H9 (cell line): ENCODE measurements around the gene ADGRL3. TPM values are rescaled to one million over a fixed set of nuclear protein-coding genes. Genes with fewer than 3 reads are reported as not detected.
A peak's percentile ranks its signal among the peaks of the same experiment; 100 is the strongest.

Experiments used
- DNase-seq: peaks from one replicate; pipeline ENCODE4 v3.0.0-alpha.2; 2017
- H2AFZ ChIP-seq: one replicate; pipeline ENCODE4 v1.6.1; 2013; ENCODE audit warnings: mild to moderate bottlenecking, low read length, control low read depth, moderate library complexity
- H2AK5ac ChIP-seq: 2 replicates; pipeline ENCODE4 v1.6.1; 2013; ENCODE audit warnings: low read length, control low read depth, mixed read lengths; ENCODE audit not compliant: insufficient read length
- H2BK120ac ChIP-seq: one replicate; pipeline ENCODE4 v1.6.1; 2013; ENCODE audit warnings: low read depth, mild to moderate bottlenecking, low read length, control low read depth, inconsistent platforms; ENCODE audit not compliant: poor library complexity, severe bottlenecking
- H2BK12ac ChIP-seq: 2 replicates; pipeline ENCODE4 v1.6.1; 2013; ENCODE audit warnings: low read length, control low read depth, mixed read lengths, low read depth; ENCODE audit not compliant: insufficient read length
- H2BK15ac ChIP-seq: 2 replicates; pipeline ENCODE4 v1.6.1; 2013; ENCODE audit warnings: low read depth, low read length, control low read depth
- H2BK20ac ChIP-seq: one replicate; pipeline ENCODE4 v1.6.1; 2013; ENCODE audit warnings: low read depth, mild to moderate bottlenecking, low read length, control low read depth, inconsistent platforms; ENCODE audit not compliant: poor library complexity, severe bottlenecking
- H2BK5ac ChIP-seq: 2 replicates; pipeline ENCODE4 v1.6.1; 2013; ENCODE audit warnings: low read length, control low read depth, mixed read lengths; ENCODE audit not compliant: insufficient read length
- H3K14ac ChIP-seq: 2 replicates; pipeline ENCODE4 v1.6.1; 2013; ENCODE audit warnings: low read length, control low read depth; ENCODE audit not compliant: insufficient read depth
- H3K18ac ChIP-seq: 2 replicates; pipeline ENCODE4 v1.6.1; 2013; ENCODE audit warnings: low read depth, mild to moderate bottlenecking, mixed read lengths, low read length, control low read depth; ENCODE audit not compliant: insufficient read length
- H3K23ac ChIP-seq: 2 replicates; pipeline ENCODE4 v1.6.1; 2013; ENCODE audit warnings: low read length, control low read depth, mixed read lengths, low read depth; ENCODE audit not compliant: insufficient read length
- H3K23me2 ChIP-seq: 2 replicates; pipeline ENCODE4 v1.6.1; 2013; ENCODE audit warnings: low read depth, mild to moderate bottlenecking, mixed read lengths, low read length, control low read depth; ENCODE audit not compliant: insufficient read length, poor library complexity, severe bottlenecking
- H3K27ac ChIP-seq: 2 replicates; pipeline ENCODE4 v1.5.1; 2013; ENCODE audit warnings: low read length, control low read depth, mixed read lengths, low read depth; ENCODE audit not compliant: insufficient read length
- H3K27me3 ChIP-seq: 2 replicates; pipeline ENCODE4 v1.6.1; 2013; ENCODE audit warnings: low read length, control low read depth, inconsistent platforms; ENCODE audit not compliant: insufficient read depth
- H3K4ac ChIP-seq: 2 replicates; pipeline ENCODE4 v1.6.1; 2013; ENCODE audit warnings: low read depth, mild to moderate bottlenecking, control low read depth, inconsistent platforms, low read length, moderate library complexity
- H3K4me1 ChIP-seq: 2 replicates; pipeline ENCODE4 v1.6.1; 2013; ENCODE audit warnings: low read length, control low read depth, inconsistent platforms; ENCODE audit not compliant: insufficient read depth
- H3K4me2 ChIP-seq: 2 replicates; pipeline ENCODE4 v1.6.1; 2013; ENCODE audit warnings: low read length, control low read depth, mixed read lengths; ENCODE audit not compliant: insufficient read length, insufficient read depth
- H3K56ac ChIP-seq: 2 replicates; pipeline ENCODE4 v1.6.1; 2013; ENCODE audit warnings: low read depth, mild to moderate bottlenecking, mixed read lengths, low read length, control low read depth; ENCODE audit not compliant: insufficient read length
- H3K79me1 ChIP-seq: 2 replicates; pipeline ENCODE4 v1.6.1; 2013; ENCODE audit warnings: low read depth, mild to moderate bottlenecking, moderate library complexity, low read length, control low read depth, inconsistent platforms; ENCODE audit not compliant: insufficient read depth, poor library complexity, severe bottlenecking
- H3K79me2 ChIP-seq: 2 replicates; pipeline ENCODE4 v1.6.1; 2013; ENCODE audit warnings: low read length, control low read depth, inconsistent platforms; ENCODE audit not compliant: insufficient read depth
- H3K9ac ChIP-seq: 2 replicates; pipeline ENCODE4 v1.6.1; 2013; ENCODE audit warnings: low read length, control low read depth, mixed read lengths; ENCODE audit not compliant: insufficient read length; ENCODE audit errors: extremely low read depth
- H3K9me3 ChIP-seq: one replicate; pipeline ENCODE4 v1.6.1; 2013; ENCODE audit warnings: low read depth, low read length, inconsistent platforms; ENCODE audit not compliant: control insufficient read depth
- H3T11ph ChIP-seq: one replicate; pipeline ENCODE4 v1.6.1; 2013; ENCODE audit warnings: mild to moderate bottlenecking, low read length, control low read depth, inconsistent platforms
- H4K20me1 ChIP-seq: one replicate; pipeline ENCODE4 v1.6.1; 2013; ENCODE audit not compliant: control insufficient read depth, insufficient read length, insufficient read depth
- H4K5ac ChIP-seq: 2 replicates; pipeline ENCODE4 v1.6.1; 2013; ENCODE audit warnings: low read depth, mild to moderate bottlenecking, mixed read lengths, low read length, control low read depth; ENCODE audit not compliant: insufficient read length
- H4K8ac ChIP-seq: replicated peaks from 2 replicates; pipeline ENCODE4 v1.6.1; 2013; ENCODE audit warnings: low read length, control low read depth, mixed read lengths, low read depth; ENCODE audit not compliant: insufficient read length
- H4K91ac ChIP-seq: 2 replicates; pipeline ENCODE4 v1.6.1; 2013; ENCODE audit warnings: low read depth, mild to moderate bottlenecking, moderate library complexity, mixed read lengths, low read length, control low read depth; ENCODE audit not compliant: insufficient read length
- H3K27ac Mint-ChIP-seq, 3 experiments: 2 replicates in 2 of 3; 3 replicates in 1 of 3; pipeline ENCODE4 v1.8.0; 2020 to 2021; ENCODE audit warnings: mixed read lengths in 3 of 3, mild to moderate bottlenecking in 1 of 3, moderate library complexity in 1 of 3
- H3K27me3 Mint-ChIP-seq: 2 replicates; pipeline ENCODE4 v1.8.0; 2021; ENCODE audit warnings: low read depth, mild to moderate bottlenecking, moderate library complexity, mixed read lengths
- H3K36me3 Mint-ChIP-seq, 3 experiments: 2 replicates in 2 of 3; 3 replicates in 1 of 3; pipeline ENCODE4 v1.8.0; 2020 to 2021; ENCODE audit warnings: low read depth in 3 of 3, mixed read lengths in 3 of 3; ENCODE audit not compliant: insufficient read depth in 1 of 3
- H3K4me1 Mint-ChIP-seq, 2 experiments: 2 replicates each; pipeline ENCODE4 v1.8.0; 2020; ENCODE audit warnings: mixed read lengths in 2 of 2
- H3K4me3 Mint-ChIP-seq, 2 experiments: 2 replicates in 1 of 2; 3 replicates in 1 of 2; pipeline ENCODE4 v1.8.0; 2020 to 2021; ENCODE audit warnings: mild to moderate bottlenecking in 2 of 2, mixed read lengths in 2 of 2, moderate library complexity in 1 of 2
- H3K9me3 Mint-ChIP-seq, 2 experiments: 2 replicates in 1 of 2; 3 replicates in 1 of 2; pipeline ENCODE4 v1.8.0; 2020; ENCODE audit warnings: mild to moderate bottlenecking in 2 of 2, mixed read lengths in 2 of 2, moderate library complexity in 1 of 2
- CTCF ChIP-seq: fragments of 200-600 bp; sonication (generic); conservative IDR thresholded peaks from 3 replicates; pipeline ENCODE4 v1.8.0; 2021; ENCODE audit warnings: antibody characterized with exemption, mild to moderate bottlenecking
- WGBS: extraction: QIAGEN DNeasy Blood & Tissue Kit; methylation state at CpG from one replicate; pipeline ENCODE4 v1.1.7; 2013; ENCODE audit warnings: missing lambda C conversion rate, low lambda C conversion rate, mixed read lengths; ENCODE audit not compliant: insufficient read length; ENCODE audit errors: extremely low coverage; 5-methylcytosine and 5-hydroxymethylcytosine counted together
- total RNA-seq: library from RNA; stranded (reverse); gene quantifications from 2 replicates; pipeline ENCODE4 v1.2.1, GENCODE V29; 2021

The ADGRL3 gene
- total RNA-seq, 1 experiment from 2014 or later, result 5.9 TPM

GRCh38 chr4:61224573-61224972 is 24.4 kb downstream of the ADGRL3 start:
- H3K14ac ChIP-seq, result no peak overlapping the region
- no peak overlapping the region for H2BK12ac ChIP-seq
- H3K79me2 ChIP-seq, result no peaks in the 10 kb centered on the region
- no peak overlapping the region for H3K56ac ChIP-seq
- H2BK120ac ChIP-seq, result no peak overlapping the region
- no peaks in the 10 kb centered on the region for H3K27me3 Mint-ChIP-seq
- H3K23me2 ChIP-seq, result no peaks in the 10 kb centered on the region
- no peaks in the 10 kb centered on the region for H3K9me3 Mint-ChIP-seq
- no peak overlapping the region for H2AK5ac ChIP-seq
- no peak overlapping the region for H2AFZ ChIP-seq
- H4K91ac ChIP-seq, result no peak overlapping the region
- no peak overlapping the region for H3K9ac ChIP-seq
- H3K27ac ChIP-seq, result no peak overlapping the region
- H3K23ac ChIP-seq, result no peak overlapping the region
- H3K4me3 Mint-ChIP-seq, result no peak overlapping the region
- no peak overlapping the region for H3K4me2 ChIP-seq
- no peak overlapping the region for H3T11ph ChIP-seq
- no peaks in the 10 kb centered on the region for H3K9me3 ChIP-seq
- DNase-seq, result no peak
- no peaks in the 10 kb centered on the region; the same call in 1 of the 2 replicates for H3K4me1 ChIP-seq
- H2BK5ac ChIP-seq, result no peak overlapping the region
- H2BK20ac ChIP-seq, result no peak overlapping the region
- TF ChIP-seq CTCF, result no peak
- peaks cover 0 to 9% of the 10 kb centered on the region in 2 experiments; a peak in 2 of 4 replicates for H3K4me1 Mint-ChIP-seq
- no peak overlapping the region for H2BK15ac ChIP-seq
- no peak overlapping the region for H3K18ac ChIP-seq
- no peaks in the 10 kb centered on the region; a peak in 2 of 7 replicates for H3K36me3 Mint-ChIP-seq
- H4K5ac ChIP-seq, result no peak overlapping the region
- no CpG with 5 or more reads among the region's 8 CpGs for WGBS
- no peak overlapping the region for H4K8ac ChIP-seq
- H4K20me1 ChIP-seq, result no peaks in the 10 kb centered on the region
- no peaks in the 10 kb centered on the region for H3K27me3 ChIP-seq
- H3K79me1 ChIP-seq, result no peaks in the 10 kb centered on the region
- H3K27ac Mint-ChIP-seq, result 0 out of 7 replicates have a peak overlapping the region, but pooled peaks of 2 of the 3 experiments have one; percentile 20 to 36
- H3K4ac ChIP-seq, result no peak overlapping the region
